Tibial nerve (tissue), 4 donors: Measurements from ENCODE around the gene MDGA2. TPM values are rescaled to one million over a fixed set of nuclear protein-coding genes. Genes with fewer than 3 reads are reported as not detected.

Source experiments
- DNase-seq, 2 donors: peaks; one replicate each; pipeline ENCODE4 v3.0.0-alpha.2; 2019; ENCODE audit warnings: low spot score in 2 of 2
- H3K27ac ChIP-seq, 4 donors: fragments of 200-600 bp; sonication (generic) in 3 of 4; one replicate each; pipeline ENCODE4 v1.5.1; 2017 to 2019; ENCODE audit warnings: mild to moderate bottlenecking in 1 of 4
- H3K27me3 ChIP-seq, 2 donors: fragments of 200-600 bp; sonication (generic) in 1 of 2; one replicate each; pipeline versions ENCODE4 v1.5.1 to v1.6.0; 2017 to 2019
- H3K36me3 ChIP-seq, 3 donors: fragments of 200-600 bp; sonication (generic); one replicate each; pipeline ENCODE4 v1.5.1; 2018 to 2019
- H3K4me1 ChIP-seq, 4 donors: fragments of 200-600 bp; sonication (generic) in 3 of 4; one replicate each; pipeline ENCODE4 v1.5.1; 2017 to 2019
- H3K4me3 ChIP-seq, 4 donors: fragments of 200-600 bp; sonication (generic) in 3 of 4; one replicate each; pipeline ENCODE4 v1.5.1; 2017 to 2019; ENCODE audit warnings: mild to moderate bottlenecking in 1 of 4, moderate library complexity in 1 of 4
- H3K9me3 ChIP-seq, 4 donors: fragments of 200-600 bp; sonication (generic) in 3 of 4; one replicate each; pipeline ENCODE4 v1.5.1; 2017 to 2019
- EP300 ChIP-seq, 2 donors: sonication (generic); formaldehyde crosslinking; IDR thresholded peaks; one replicate each; pipeline ENCODE4 v1.6.1; 2017; ENCODE audit warnings: antibody characterized with exemption in 2 of 2, mild to moderate bottlenecking in 1 of 2
- POLR2A ChIP-seq, 2 donors: fragments of 450-650 bp; IDR thresholded peaks; one replicate each; pipeline ENCODE4 v1.6.1; 2017; ENCODE audit warnings: antibody characterized with exemption in 2 of 2, mild to moderate bottlenecking in 2 of 2, moderate library complexity in 2 of 2
- WGBS, 2 donors: methylation state at CpG; one replicate each; pipeline ENCODE4 v1.1.5; 2018; 5-methylcytosine and 5-hydroxymethylcytosine counted together
- total RNA-seq, 4 donors: library from RNA; depleted of rRNA; stranded (reverse); fragments of >200 nt; gene quantifications; one replicate each; pipeline ENCODE4 v1.1.0, GENCODE V29; 2016
- TF ChIP-seq, protein P1 (sequence below), 5 experiments: fragments of 200-600 bp in 3 of 5; fragments of 450-650 bp in 2 of 5; sonication (generic) in 3 of 5; IDR thresholded peaks; one replicate each; pipeline ENCODE4 v1.5.1; 2016 to 2019; ENCODE audit warnings: antibody characterized with exemption in 5 of 5, mild to moderate bottlenecking in 3 of 5, moderate library complexity in 2 of 5

Gene MDGA2
- total RNA-seq, 4 donors from 2014 or later: under 0.01 TPM; not detected in 3

DNA sequence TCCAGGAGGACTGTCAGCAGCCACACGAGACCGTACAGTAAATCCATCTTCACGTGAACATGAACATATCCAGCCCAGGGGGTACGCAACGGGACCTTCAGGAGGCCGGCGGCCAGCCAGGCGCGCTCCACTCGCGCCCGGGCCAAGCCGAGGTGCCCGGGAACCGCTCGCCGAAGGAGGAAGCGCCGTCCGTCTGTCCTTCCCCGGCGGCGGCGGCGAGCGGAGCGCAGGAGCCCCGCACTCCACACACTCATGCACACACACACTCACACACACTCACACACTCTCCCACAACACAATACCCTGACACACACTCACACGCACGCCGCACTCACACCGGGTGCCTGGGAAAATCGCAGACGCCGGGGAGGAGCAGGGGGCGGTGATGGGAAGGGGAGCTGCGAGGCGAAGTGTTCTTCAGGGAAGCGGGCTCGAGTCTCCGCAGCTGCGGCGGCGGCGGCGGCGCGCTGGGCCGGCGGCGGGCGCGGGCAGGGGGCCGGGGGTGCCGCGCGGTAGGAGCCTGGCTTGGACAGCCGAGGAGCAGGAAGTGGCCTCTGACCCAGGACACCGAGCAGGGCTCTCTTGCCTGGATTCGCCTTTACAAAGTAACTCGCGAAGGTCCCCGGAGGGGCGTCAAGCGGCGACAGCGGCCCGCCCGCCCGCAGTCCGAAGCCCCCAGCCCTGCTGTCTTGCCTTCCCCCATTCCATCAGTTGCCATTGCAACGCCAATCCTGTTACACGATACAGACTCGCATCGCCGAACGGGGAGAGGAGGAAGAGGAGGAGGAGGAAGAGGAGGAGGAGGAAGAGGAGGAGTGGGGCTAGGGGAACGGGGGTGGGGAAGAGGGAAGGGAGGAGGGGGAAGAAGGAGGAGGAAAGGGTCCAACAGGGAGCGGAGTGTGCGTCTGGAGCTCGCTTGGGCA lies 601 bp downstream of the MDGA2 start:
- H3K4me3 ChIP-seq: peak overlapping the region in 3 of 4 donors; percentile 9 to 43 (median 37)
- no peaks in the 10 kb centered on the region for H3K9me3 ChIP-seq
- no peaks in the 10 kb centered on the region for H3K36me3 ChIP-seq
- 1% methylated on average over 21 to 61 of the region's 81 CpGs for WGBS, 2 donors
- TF ChIP-seq POLR2A (IDR thresholded peaks at IDR 0.05) (no peak), EP300 (IDR thresholded peaks at IDR 0.05) (no peak)
- TF ChIP-seq, protein P1, sequence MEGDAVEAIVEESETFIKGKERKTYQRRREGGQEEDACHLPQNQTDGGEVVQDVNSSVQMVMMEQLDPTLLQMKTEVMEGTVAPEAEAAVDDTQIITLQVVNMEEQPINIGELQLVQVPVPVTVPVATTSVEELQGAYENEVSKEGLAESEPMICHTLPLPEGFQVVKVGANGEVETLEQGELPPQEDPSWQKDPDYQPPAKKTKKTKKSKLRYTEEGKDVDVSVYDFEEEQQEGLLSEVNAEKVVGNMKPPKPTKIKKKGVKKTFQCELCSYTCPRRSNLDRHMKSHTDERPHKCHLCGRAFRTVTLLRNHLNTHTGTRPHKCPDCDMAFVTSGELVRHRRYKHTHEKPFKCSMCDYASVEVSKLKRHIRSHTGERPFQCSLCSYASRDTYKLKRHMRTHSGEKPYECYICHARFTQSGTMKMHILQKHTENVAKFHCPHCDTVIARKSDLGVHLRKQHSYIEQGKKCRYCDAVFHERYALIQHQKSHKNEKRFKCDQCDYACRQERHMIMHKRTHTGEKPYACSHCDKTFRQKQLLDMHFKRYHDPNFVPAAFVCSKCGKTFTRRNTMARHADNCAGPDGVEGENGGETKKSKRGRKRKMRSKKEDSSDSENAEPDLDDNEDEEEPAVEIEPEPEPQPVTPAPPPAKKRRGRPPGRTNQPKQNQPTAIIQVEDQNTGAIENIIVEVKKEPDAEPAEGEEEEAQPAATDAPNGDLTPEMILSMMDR (IDR thresholded peaks at IDR 0.05): no peak
- DNase-seq: no peak
- H3K27ac ChIP-seq: no peak overlapping the region
- peaks cover 0 to 51% of the 10 kb centered on the region in 2 donors for H3K27me3 ChIP-seq
- H3K4me1 ChIP-seq: peaks cover 0 to 28% (median 0%) of the 10 kb centered on the region in 4 donors

DNA sequence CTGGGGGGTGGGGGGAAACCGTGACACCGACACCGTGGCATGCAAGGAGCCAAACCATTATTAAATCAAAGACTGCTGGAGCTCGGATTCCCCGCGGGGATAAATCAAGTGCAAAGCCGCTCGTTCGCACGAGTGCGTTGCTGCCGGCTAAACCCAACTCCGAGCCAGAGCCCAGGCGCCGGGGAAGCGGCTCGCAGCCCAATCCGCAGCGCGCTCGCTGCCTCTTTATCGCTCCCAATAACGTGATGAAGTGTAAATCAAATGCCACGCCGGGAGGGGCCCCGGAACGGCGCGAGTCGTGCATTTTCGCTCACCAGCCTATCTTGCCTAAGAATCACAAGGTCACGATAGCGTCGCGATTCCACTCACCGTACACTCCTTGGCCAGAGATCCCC lies 1.3 kb downstream of the MDGA2 start:
- no peak for DNase-seq
- Histone ChIP-seq H3K4me1 (peaks cover 0 to 28% (median 0%) of the 10 kb centered on the region in 4 donors), H3K27ac (no peak overlapping the region), H3K4me3 (peak overlapping the region in 3 of 4 donors; percentile 9 to 43 (median 28)), H3K27me3 (peaks cover 0 to 51% of the 10 kb centered on the region in 2 donors), H3K9me3 (no peaks in the 10 kb centered on the region), H3K36me3 (no peaks in the 10 kb centered on the region)
- 2% methylated on average over 30 to 31 of the region's 36 CpGs for WGBS, 2 donors
- TF ChIP-seq POLR2A (IDR thresholded peaks at IDR 0.05): no peak
- TF ChIP-seq, protein P1 (IDR thresholded peaks at IDR 0.05): no peak
- TF ChIP-seq EP300 (IDR thresholded peaks at IDR 0.05): no peak

DNA sequence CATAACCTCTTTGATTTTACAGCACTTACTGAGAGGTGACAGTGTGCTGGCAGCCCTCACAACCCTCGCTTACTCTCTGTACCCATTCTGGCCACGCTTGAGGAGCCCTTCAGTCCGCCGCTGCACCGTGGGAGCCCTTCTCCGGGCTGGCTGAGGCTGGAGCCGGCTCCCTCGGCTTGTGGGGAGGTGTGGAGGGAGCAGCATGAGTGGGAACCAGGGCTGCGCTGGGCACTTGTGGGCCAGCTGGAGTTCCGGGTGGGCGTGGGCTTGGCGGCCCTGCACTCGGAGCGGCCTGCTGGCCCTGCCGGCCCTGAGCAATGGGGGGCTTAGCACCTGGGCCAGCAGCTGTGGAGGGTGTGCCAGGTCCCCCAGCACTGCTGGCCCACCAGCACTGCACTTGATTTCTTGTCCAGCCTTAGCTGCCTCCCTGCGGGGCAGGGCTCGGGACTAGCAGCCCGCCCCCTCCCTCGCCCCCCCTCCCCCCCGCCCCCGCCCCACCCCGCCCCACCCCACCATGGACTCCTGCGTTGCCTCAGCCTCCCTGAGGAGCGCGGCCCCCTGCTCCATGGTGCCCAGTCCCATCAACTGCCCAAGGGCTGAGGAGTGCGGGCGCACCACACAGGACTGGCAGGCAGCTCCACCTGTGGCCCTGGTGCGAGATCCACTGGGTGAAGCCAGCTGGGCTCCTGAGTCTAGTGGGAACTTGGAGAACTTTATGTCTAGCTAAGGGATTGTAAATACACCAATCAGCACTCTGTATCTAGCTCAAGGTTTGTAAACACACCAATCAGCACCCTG lies 9.9 kb downstream of the MDGA2 start:
- no peak for DNase-seq
- H3K4me1 ChIP-seq: no peaks in the 10 kb centered on the region
- no peaks in the 10 kb centered on the region for H3K27me3 ChIP-seq
- H3K27ac ChIP-seq: no peak overlapping the region
- H3K4me3 ChIP-seq: no peak overlapping the region
- WGBS, 2 donors: 90 to 97% methylated on average over 9 to 13 of the region's 28 CpGs
- no peaks in the 10 kb centered on the region for H3K9me3 ChIP-seq
- H3K36me3 ChIP-seq: no peaks in the 10 kb centered on the region
- TF ChIP-seq, protein P1 (IDR thresholded peaks at IDR 0.05): no peak
- TF ChIP-seq POLR2A (IDR thresholded peaks at IDR 0.05): no peak
- TF ChIP-seq EP300 (IDR thresholded peaks at IDR 0.05): no peak

DNA sequence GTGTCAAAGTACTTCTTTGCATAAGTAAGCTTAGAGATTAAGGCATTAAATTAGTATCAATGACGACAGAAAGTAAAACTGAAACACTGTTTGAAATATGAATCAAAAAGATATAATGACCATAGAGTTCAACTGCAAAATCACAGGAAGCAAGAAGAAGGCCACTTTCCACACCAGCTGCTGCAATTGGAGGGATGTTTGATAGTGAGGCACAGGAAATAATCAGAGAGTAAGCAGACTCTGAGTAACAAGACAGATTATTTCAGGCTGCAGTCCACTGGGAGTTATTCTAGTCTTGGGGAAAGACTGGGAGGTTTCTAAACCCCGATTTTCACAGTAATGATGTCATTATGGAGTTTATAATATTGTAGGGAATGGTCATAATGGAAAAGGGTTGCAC lies 12.9 kb downstream of the MDGA2 start:
- 53 to 58% methylated on average over 2 of the region's 2 CpGs for WGBS, 2 donors
- DNase-seq: no peak
- Histone ChIP-seq H3K9me3 (no peaks in the 10 kb centered on the region), H3K4me3 (no peak overlapping the region), H3K27ac (no peak overlapping the region), H3K4me1 (no peaks in the 10 kb centered on the region), H3K36me3 (no peaks in the 10 kb centered on the region), H3K27me3 (no peaks in the 10 kb centered on the region)
- TF ChIP-seq, protein P1 (IDR thresholded peaks at IDR 0.05): no peak
- TF ChIP-seq POLR2A (IDR thresholded peaks at IDR 0.05): no peak
- no peak for TF ChIP-seq EP300 (IDR thresholded peaks at IDR 0.05)
